Activated naive CD4-positive, alpha-beta T cell treated with anti-CD3 and anti-CD28 coated beads, Interleukin-2, amount 50 U/mL, for 16 hours (primary cell): ENCODE results near the gene DMRT1.
A peak's percentile ranks its signal among the peaks of the same experiment; 100 is the strongest.
"Not testable (repeated sequence)": the region's sequence is repeated elsewhere in the genome, so short reads cannot be mapped to it uniquely, and the experiment has no call there.

ENCODE experiments used
- DNase-seq: peaks from one replicate; pipeline ENCODE4 v3.0.0-alpha.2; 2020

DMRT1 gene

GRCh38 chr9:860706-861105 lies 19.2 kb downstream of the DMRT1 start:
- no peak for DNase-seq

GRCh38 chr9:861525-861924 lies 20.0 kb downstream of the DMRT1 start:
- not testable (repeated sequence) for DNase-seq

GRCh38 chr9:875119-875962 lies 33.8 kb downstream of the DMRT1 start:
- DNase-seq = no peak

GRCh38 chr9:876425-876824 lies 34.9 kb downstream of the DMRT1 start:
- no peak for DNase-seq

GRCh38 chr9:878239-878638 lies 36.7 kb downstream of the DMRT1 start:
- DNase-seq = no peak

- DNase-seq = no peak
Measured at GRCh38 chr9:880725-881124, 39.2 kb downstream of the DMRT1 start.

- DNase-seq = no peak
Measured at GRCh38 chr9:882416-882924, 41.0 kb downstream of the DMRT1 start.

GRCh38 chr9:883011-883410 lies 41.5 kb downstream of the DMRT1 start:
- DNase-seq = no peak

GRCh38 chr9:886886-887285 lies 45.4 kb downstream of the DMRT1 start:
- no peak for DNase-seq

- DNase-seq = no peak
Measured at GRCh38 chr9:892123-892522, 50.6 kb downstream of the DMRT1 start.

- DNase-seq = no peak
Measured at GRCh38 chr9:893115-893514, 51.6 kb downstream of the DMRT1 start.

- DNase-seq = peak; percentile 47
Measured at GRCh38 chr9:893843-894420, 52.4 kb downstream of the DMRT1 start.

- no peak for DNase-seq
Measured at GRCh38 chr9:899440-900184, 58.1 kb downstream of the DMRT1 start.

GRCh38 chr9:903886-904285 lies 62.4 kb downstream of the DMRT1 start:
- DNase-seq = no peak

- DNase-seq = no peak
Measured at GRCh38 chr9:905906-906305, 64.4 kb downstream of the DMRT1 start.

- DNase-seq = no peak
Measured at GRCh38 chr9:908536-909205, 67.2 kb downstream of the DMRT1 start.

GRCh38 chr9:911005-911404 lies 69.5 kb downstream of the DMRT1 start:
- DNase-seq = no peak

GRCh38 chr9:912776-913175 lies 71.3 kb downstream of the DMRT1 start:
- no peak for DNase-seq

- DNase-seq = not testable (repeated sequence)
Measured at GRCh38 chr9:913526-913925, 72.0 kb downstream of the DMRT1 start.

GRCh38 chr9:917730-918129 lies 76.2 kb downstream of the DMRT1 start:
- DNase-seq = no peak

GRCh38 chr9:920927-921326 lies 79.4 kb downstream of the DMRT1 start:
- no peak for DNase-seq

- DNase-seq = no peak
Measured at GRCh38 chr9:922171-922570, 80.7 kb downstream of the DMRT1 start.

GRCh38 chr9:922731-923130 lies 81.2 kb downstream of the DMRT1 start:
- no peak for DNase-seq
